ENCODE data around the gene OR4D11.
"Not testable (repeated sequence)": the region's sequence is repeated elsewhere in the genome, so short reads cannot be mapped to it uniquely, and the experiment has no call there.

OR4D11 gene

DNA sequence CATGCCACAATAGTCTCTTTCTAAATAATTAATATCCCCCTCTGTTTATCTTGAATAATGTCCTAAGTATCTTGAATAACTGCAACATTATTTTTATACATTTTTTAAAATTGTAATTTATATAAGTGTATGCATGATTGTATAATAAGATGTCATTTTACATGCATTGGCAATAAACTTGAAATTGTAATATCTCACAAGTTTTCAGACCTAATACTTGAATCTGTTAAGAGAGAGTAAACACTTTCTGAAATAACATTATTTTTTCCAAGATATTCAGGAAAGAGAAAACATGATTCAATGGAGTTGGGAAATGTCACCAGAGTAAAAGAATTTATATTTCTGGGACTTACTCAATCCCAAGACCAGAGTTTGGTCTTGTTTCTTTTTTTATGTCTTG is at the start of gene OR4D11:
OR4D11 (plus strand) TSS at position 301 of the 400 bp plus-strand sequence; CDS start at position 301, 0 bp downstream.
- no peak for DNase-seq (ENCODE audit: low spot score)

- no peak for DNase-seq (ENCODE audit: low spot score)
Measured at GRCh38 chr11:59456661-59457060, 46.7 kb upstream of the OR4D11 start, which contains the start of gene OR4D6. OR4D6 (plus strand) TSS chr11:59456961; CDS start chr11:59456961, 0 bp downstream.

- DNase-seq (ENCODE audit: low spot score) = no peak
Measured at GRCh38 chr11:59459916-59460315, 43.5 kb upstream of the OR4D11 start.

DNA sequence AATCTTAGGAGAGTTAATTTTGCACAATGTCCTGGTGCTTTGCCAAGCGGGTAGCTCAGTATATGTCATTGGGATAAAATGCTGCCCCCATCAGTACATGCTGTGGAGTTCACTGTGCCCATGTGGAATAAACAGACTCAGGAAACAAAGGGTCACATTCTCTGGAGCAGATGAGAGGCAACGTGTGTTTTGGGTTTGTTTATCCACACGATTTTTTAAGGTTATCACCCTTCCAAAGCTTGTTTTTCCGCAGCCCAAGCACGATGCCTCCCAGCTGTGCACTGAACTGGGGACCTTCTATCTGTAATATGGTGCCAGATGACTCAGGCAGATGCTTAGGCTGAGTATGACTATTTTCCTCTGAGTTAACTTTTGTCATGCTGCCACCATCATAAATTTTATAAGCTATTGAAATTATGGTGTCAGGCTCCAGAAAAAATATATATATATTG is 40.2 kb upstream of the OR4D11 start:
- peak; percentile 15 for DNase-seq (ENCODE audit: low spot score)

DNA sequence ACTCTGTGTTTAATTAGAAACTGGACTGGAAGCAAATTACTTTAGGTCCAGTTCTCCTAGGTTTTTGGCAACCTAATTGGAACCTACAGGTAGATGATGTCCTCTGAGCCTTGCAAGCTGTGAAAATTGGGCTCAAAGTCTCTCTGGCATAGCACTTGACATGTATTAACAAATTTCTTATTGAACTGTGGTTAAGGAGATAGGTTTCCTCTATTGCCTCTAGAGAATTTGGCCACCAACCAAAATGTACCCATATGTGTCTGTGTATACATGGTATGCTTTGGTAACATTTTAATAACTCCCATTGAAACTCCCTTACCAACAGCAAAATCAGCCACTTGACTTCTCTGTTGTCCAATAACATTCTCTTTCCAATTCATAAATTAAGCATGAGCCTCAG is 30.4 kb upstream of the OR4D11 start, which contains the start of gene OR4D10:
OR4D10 (plus strand) TSS at position 301 of the 400 bp plus-strand sequence. CDS start 4,115 bp downstream, outside the sequence.
- DNase-seq (ENCODE audit: low spot score) = no peak

- no peak for DNase-seq (ENCODE audit: low spot score)
Measured at GRCh38 chr11:59475176-59475575, 28.2 kb upstream of the OR4D11 start.

- DNase-seq (ENCODE audit: low spot score) = no peak
Measured at GRCh38 chr11:59479906-59480305, 23.5 kb upstream of the OR4D11 start.

- DNase-seq (ENCODE audit: low spot score) = no peak
Measured at GRCh38 chr11:59480359-59480758, 23.0 kb upstream of the OR4D11 start.

- DNase-seq (ENCODE audit: low spot score) = no peak
Measured at GRCh38 chr11:59501931-59502330, 1.4 kb upstream of the OR4D11 start.

- no peak for DNase-seq (ENCODE audit: low spot score)
Measured at GRCh38 chr11:59510941-59511589, 7.7 kb downstream of the OR4D11 start, which contains the start of gene OR4D9. OR4D9 (plus strand) TSS chr11:59511539; CDS start chr11:59514913, 3,374 bp downstream.

DNA sequence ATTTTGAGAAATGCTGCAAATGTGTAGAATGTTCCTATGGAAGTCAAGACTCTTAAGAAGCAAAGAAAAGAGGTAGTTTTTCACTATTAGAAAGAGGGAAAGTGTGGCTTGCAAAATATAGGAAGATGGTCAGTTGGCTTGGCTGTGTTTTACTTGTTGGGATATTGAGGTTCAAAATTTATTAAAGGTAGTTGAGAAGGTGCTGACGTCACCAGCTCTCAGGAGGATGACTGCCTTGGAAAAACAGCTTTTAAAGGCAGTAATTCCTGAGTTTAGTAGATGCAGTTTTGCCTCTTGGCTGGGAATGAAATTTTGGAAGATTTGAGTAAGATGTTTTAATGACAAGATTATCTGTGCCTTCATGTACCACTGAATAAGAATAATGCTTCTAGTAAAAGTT is 8.3 kb downstream of the OR4D11 start:
- DNase-seq (ENCODE audit: low spot score) = no peak

DNA sequence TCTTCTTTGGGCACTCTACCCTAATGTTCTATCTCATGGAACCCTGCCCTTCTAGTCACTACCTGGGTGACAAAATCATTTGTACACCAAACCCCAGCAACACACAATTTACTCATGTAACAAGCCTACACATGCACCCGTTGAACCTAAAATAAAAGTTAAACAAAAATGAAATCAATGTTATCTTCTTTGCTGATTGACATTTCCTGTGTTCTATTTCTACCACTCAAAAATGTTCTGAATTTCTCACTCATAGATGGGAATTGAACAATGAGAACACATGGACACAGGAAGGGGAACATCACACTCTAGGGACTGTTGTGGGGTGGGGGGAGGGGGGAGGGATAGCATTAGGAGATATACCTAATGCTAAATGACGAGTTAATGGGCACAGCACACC is 16.8 kb downstream of the OR4D11 start:
- DNase-seq (ENCODE audit: low spot score) = not testable (repeated sequence)

DNA sequence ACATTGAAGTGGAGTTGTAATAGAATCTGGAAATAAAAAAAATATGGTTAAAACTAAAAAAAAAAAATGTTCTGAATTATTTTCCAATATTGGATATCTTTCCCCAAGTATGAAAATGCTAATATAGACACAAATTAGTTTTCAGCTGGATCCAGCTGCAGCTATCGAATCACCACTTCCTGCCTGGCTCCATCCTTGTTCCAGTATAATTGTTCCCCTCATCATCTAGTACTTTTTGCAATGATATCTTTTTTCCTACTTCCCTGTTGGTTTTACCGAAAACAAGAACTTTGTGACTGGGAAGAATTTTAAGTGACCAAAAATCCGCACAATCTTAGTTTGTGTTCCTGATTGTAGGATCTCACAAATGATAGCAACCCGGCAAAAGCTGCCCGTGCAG is 17.4 kb downstream of the OR4D11 start:
- DNase-seq (ENCODE audit: low spot score) = no peak

DNA sequence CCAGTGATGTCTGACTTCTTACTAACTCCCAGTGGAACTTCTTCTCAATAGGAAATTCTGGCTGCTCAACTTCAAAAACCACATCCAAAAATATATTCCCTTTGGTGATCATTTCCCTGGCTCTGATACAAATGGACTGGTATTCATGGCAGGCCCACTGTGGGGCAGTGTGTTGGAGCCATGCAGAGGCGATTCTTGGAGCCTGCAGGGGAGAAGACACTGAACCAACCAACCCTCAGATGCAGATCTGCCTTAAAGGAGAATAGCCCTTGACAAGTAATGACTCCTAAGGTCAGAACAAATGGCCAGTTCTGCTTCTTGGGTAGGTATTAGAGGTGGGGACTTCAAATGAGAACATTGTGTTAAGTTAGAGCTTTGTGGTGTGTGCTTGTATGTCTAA is 20.2 kb downstream of the OR4D11 start:
- no peak for DNase-seq (ENCODE audit: low spot score)

DNA sequence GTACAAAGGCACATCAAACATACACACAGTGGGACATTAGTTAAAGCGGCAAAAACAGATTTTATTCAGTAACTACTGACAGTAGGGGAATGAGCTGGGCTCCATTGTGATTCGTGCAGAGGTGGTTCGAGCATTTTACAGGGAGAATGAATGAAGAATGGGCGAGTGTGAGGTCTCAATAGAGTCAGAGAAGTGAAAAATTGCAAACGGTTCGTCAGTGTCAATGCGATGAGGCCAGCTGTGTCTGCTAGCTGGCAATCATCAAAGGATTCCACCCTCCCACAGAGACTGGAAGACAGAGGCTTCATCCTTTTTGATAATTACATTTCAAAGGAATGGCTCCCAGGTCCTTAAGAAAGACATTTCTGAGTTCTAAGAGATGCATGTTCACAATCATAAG is 25.3 kb downstream of the OR4D11 start:
- DNase-seq (ENCODE audit: low spot score) = no peak

DNA sequence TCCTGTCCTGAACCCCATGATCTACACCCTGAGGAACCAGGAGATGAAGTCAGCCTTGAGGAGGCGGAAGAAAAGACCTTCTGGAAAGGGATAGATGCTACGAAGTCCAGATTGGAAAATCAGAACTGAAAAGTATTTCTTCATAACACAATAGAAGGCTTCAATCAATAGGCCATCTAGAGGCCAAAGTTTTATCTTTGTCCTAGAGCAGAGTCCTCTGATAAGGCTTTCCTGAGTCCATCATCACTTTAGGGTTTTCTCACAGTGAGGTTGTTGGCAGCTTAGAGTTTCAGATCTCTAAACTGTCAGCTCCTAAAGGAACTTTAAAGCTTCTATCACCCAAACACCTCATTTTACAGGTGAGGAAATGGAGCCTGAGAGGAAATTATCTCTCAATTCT is 29.2 kb downstream of the OR4D11 start:
- no peak for DNase-seq (ENCODE audit: low spot score)

DNA sequence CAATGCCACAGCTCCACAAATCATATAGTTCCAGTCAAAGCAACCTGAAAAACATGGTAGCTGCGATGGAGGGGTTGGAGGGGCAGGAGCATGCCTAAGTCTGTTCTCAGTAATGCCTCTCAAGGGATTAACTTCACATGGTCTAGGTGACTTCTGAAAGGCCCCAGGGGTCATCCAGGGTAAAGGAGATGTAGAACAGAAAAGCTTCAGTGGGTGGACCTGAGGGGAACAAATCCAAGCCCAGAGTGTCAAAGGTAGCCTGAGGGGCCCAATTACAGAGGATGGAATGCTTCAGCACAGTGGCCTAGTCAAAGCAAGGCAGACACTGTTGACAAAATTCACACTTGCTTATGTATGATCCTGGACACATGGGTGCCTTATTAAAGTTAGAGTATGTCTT is 31.3 kb downstream of the OR4D11 start:
- DNase-seq (ENCODE audit: low spot score) = no peak

DNA sequence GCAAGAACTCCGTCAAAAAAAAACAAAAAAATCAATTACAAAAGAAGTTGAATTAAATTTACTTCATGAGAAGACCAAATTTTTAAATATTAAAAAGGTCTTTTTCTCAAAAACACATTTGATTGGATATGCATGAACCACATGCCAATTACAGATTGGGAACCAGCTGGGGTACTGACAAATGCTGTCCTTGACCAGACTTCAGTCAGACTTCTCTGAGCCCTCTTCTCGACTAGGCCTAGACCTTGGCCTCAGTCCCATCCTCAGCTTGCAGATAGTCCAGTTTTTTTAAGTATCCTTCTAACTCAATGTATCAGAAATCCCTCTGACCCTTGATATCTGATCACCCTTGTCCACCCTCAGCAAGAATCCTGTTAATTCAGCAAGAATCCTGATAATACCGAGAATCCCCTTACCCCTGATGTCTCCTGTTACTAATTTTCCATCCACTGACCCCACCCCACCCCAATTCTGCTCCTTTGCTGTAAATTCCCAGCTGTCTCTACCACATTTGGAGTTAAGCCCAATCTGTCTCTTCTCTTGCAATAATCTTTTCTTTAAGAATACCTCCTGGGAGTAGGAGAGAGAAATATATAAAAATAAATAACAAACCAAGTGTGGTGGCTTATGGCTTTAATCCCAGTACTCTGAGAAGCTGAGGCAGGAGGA is 38.9 kb downstream of the OR4D11 start:
- DNase-seq (ENCODE audit: low spot score) = no peak

GRCh38 chr11:59543713-59544112 is 40.3 kb downstream of the OR4D11 start:
- not testable (repeated sequence) for DNase-seq (ENCODE audit: low spot score)

DNA sequence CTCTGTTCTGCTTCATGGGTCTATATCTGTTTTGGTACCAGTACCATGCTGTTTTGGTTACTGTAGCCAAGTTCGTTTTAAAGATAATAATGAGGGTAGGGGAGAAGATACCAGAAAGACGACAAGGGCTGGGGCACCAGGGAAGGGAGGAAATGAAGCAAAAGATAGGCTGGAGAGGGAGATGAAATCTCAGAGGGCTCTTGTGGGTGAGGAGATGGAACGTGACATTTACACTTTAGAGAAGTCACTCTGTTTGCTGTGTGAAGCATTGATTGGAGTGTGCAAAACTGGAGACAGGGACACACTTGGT is 41.4 kb downstream of the OR4D11 start:
- no peak for DNase-seq (ENCODE audit: low spot score)

- no peak for DNase-seq (ENCODE audit: low spot score)
Measured at GRCh38 chr11:59545179-59546020, 42.0 kb downstream of the OR4D11 start.

DNA sequence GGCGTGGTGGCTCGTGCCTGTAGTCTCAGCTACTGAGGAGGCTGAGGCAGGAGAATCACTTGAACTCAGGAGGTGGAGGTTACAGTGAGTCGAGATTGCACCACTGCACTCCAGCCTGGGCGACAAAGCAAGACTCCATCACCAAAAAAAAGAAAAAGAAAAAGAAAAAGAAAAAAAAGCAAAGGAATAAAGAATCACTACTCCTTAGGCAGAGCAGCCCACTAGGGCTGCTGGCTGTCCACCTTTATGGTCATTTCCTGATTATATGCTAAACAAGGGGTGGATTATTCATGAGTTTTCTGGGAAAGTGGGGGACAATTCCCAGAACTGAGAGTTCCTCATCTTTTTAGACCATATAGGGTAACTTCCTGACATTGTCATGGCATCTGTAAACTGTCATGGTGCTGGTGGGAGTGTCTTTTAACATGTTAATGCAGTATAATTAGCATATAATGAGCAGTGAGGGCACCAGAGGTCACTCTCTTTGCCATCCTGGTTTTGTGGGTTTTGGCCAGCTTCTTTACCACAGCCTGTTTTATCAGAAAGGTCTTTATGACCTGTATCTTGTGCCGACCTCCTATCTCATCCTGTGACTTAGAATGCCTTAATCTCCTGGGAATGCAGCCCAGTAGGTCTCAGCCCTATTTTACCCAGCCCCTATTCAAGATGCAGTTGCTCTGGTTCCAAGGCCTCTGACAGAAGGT is 44.4 kb downstream of the OR4D11 start:
- DNase-seq (ENCODE audit: low spot score) = not testable (repeated sequence)

All from AG08395 (cell line).